Prostate gland (tissue), 2 donors: ENCODE results near the gene C14orf132. TPM values are rescaled to one million over a fixed set of nuclear protein-coding genes. Genes with fewer than 3 reads are reported as not detected.

Experiments
- DNase-seq: peaks from one replicate; pipeline ENCODE4 v3.0.0-alpha.2; 2019; ENCODE audit warnings: low spot score
- H3K27ac ChIP-seq, 2 donors: fragments of 200-600 bp; sonication (generic); 2 replicates each; pipeline ENCODE4 v1.5.1; 2017 to 2019
- H3K27me3 ChIP-seq: fragments of 200-600 bp; sonication (generic); replicated peaks from 2 replicates; pipeline ENCODE4 v1.5.1; 2019; ENCODE audit not compliant: insufficient read depth
- H3K36me3 ChIP-seq, 2 donors: fragments of 200-600 bp; sonication (generic); 1 replicate in 1 of 2; 2 replicates in 1 of 2; pipeline versions ENCODE4 v1.5.1 to v1.8.1; 2017 to 2019
- H3K4me1 ChIP-seq: fragments of 200-600 bp; sonication (generic); replicated peaks from 2 replicates; pipeline ENCODE4 v1.5.1; 2019
- H3K4me3 ChIP-seq, 2 donors: fragments of 200-600 bp; sonication (generic); 2 replicates each; pipeline ENCODE4 v1.5.1; 2017 to 2019
- H3K9me3 ChIP-seq: fragments of 200-600 bp; sonication (generic); 2 replicates; pipeline ENCODE4 v1.5.1; 2017
- CTCF ChIP-seq, 4 experiments: fragments of 200-600 bp in 2 of 4; fragments of 450-650 bp in 2 of 4; sonication (generic) in 2 of 4; IDR thresholded peaks; 1 replicate in 3 of 4; 2 replicates in 1 of 4; pipeline ENCODE4 v1.5.1; 2016 to 2019; ENCODE audit warnings: antibody characterized with exemption in 4 of 4, mild to moderate bottlenecking in 2 of 4, moderate library complexity in 2 of 4
- POLR2A ChIP-seq: fragments of 450-650 bp; IDR thresholded peaks from one replicate; pipeline ENCODE4 v1.6.1; 2016; ENCODE audit warnings: antibody characterized with exemption, mild to moderate bottlenecking
- POLR2AphosphoS5 ChIP-seq: sonication (generic); formaldehyde crosslinking; IDR thresholded peaks from one replicate; pipeline ENCODE4 v1.6.1; 2017; ENCODE audit warnings: antibody characterized with exemption
- WGBS: methylation state at CpG from one replicate; pipeline ENCODE4 v1.1.5; 2018; 5-methylcytosine and 5-hydroxymethylcytosine counted together
- intact Hi-C: fragments of 100-400 bp; cut with DNase I; formaldehyde crosslinking; loops from one replicate; pipeline ENCODE4 v1.14.2; 2022
- total RNA-seq, 2 donors: library from RNA; depleted of rRNA; stranded (reverse); fragments of >200 nt; gene quantifications; one replicate each; pipeline ENCODE4 v1.1.0, GENCODE V29; 2016

C14orf132 gene
- total RNA-seq, 2 donors from 2014 or later: 6.6 to 7.8 TPM

DNA sequence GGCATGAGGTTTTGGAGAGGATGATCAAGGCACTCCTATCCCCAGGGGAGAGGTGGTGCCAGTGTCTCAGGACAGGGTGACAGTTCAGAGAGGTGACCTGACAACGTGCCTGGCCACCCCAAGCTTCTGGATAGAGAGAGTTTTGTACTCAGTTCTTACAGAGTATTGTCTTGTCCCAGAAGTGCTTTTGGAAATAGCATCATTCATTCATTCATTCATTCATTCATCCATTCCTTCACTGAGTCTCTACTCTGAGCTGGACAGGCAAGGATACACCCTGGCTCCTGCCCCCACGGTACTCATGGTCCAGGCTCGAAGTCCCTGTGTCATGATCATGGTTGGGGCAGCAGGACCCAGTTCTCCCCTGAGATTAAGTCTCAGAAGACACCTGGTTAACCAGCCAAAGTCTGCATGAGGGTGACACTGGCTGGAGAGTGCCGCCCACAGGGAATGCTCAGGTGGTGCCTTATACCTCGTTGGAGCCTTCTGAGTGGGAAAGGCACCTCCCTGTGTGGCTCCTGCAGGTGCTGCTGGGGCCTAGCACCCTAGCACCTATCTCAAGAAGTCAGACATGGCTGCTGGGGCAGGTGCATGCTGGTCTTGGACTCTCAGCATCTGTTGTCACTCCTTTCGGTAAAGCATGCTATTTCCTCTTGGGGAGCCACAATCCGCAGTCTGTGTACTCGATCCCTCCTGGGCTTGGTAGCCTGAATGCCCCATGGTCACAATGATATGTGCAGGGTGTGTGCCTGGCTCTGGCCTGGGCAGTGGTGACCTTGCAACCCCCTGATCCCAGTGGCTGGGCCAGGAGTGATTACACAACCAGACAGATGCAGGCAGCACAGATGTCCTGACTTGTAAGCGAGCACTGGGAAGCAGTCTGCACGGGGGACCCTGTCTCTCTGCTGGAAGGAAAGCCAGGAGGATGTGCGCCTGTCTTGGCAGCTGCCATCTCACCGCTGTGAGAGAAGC, 57.8 kb downstream of the C14orf132 start:
- H3K27ac ChIP-seq: no peak overlapping the region
- 86% methylated on average over 12 of the region's 12 CpGs for WGBS
- TF ChIP-seq CTCF (IDR thresholded peaks at IDR 0.05) (no peak), POLR2A (no peak)
- H3K9me3 ChIP-seq: no peaks in the 10 kb centered on the region
- intact Hi-C loops: loop anchor here (5.0 kb wide), 1 partner anchor 65 kb away; no protein-coding TSS in a partner anchor
- no peak overlapping the region for H3K4me3 ChIP-seq
- DNase-seq: no peak
- H3K4me1 ChIP-seq: no peaks in the 10 kb centered on the region
- no peaks in the 10 kb centered on the region for H3K36me3 ChIP-seq
- H3K27me3 ChIP-seq: no peaks in the 10 kb centered on the region

DNA sequence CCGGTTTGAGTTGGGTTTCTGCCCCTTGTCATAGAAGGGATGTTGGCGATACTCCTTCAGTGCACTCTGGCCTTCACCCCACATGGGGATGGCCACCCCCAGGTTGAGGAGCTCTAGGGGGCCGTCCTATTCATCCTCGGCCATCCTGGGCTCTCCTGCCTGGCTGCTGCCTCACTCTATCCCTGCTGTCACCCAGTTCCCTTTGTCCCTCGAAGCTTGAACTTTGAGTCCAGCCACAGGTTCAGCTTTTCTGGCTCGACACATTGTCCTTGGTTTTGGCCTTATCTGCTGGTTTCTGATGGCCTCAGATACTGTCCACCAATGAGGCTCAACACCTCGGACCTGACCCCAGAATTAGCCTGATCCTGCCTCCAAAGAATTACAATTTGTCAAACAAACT, 58.6 kb downstream of the C14orf132 start:
- Histone ChIP-seq H3K9me3 (no peaks in the 10 kb centered on the region), H3K36me3 (no peaks in the 10 kb centered on the region), H3K27me3 (no peaks in the 10 kb centered on the region), H3K4me3 (no peak overlapping the region), H3K4me1 (no peaks in the 10 kb centered on the region), H3K27ac (no peak overlapping the region)
- no peak for DNase-seq
- WGBS: 82% methylated on average over 7 of the region's 7 CpGs
- intact Hi-C loops: loop anchor here (2.0 to 5.0 kb wide), 2 partner anchors 65 to 99 kb away; no protein-coding TSS in a partner anchor
- TF ChIP-seq CTCF (IDR thresholded peaks at IDR 0.05): no peak
- TF ChIP-seq POLR2A: no peak
- TF ChIP-seq POLR2AphosphoS5: no peak

GRCh38 chr14:96098309-96098998, 59.3 kb downstream of the C14orf132 start:
- peak; percentile 52 for DNase-seq
- intact Hi-C loops: loop anchor here (2.0 to 5.0 kb wide), 2 partner anchors 66 to 100 kb away; no protein-coding TSS in a partner anchor

DNA sequence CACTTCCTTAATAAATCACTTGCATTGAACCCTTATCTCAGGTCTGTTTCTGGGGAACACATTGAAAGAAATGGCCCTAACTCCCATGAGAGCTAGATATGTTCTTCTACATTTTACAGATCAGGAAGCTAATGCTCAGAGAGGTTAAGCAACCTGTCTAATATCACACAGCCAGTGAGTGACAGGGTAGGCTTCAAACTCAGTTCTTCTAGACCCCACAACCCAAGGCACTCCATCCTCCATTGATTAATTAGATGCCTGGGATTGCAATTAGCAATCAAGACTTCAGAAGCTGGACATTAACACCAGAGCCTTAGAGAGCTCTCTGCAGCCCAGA, 59.8 kb downstream of the C14orf132 start:
- intact Hi-C loops: loop anchor here (2.0 to 5.0 kb wide), 2 partner anchors 67 to 100 kb away; no protein-coding TSS in a partner anchor
- no peak for TF ChIP-seq POLR2A
- no peak for TF ChIP-seq POLR2AphosphoS5
- TF ChIP-seq CTCF (IDR thresholded peaks at IDR 0.05): no peak
- Histone ChIP-seq H3K27me3 (no peaks in the 10 kb centered on the region), H3K9me3 (no peaks in the 10 kb centered on the region), H3K36me3 (no peaks in the 10 kb centered on the region), H3K4me3 (no peak overlapping the region), H3K4me1 (no peaks in the 10 kb centered on the region), H3K27ac (no peak overlapping the region)
- DNase-seq: no peak

More at GRCh38 chr14:96098309-96098998, 59.3 kb downstream of the C14orf132 start:
- TF ChIP-seq CTCF (IDR thresholded peaks at IDR 0.05): peak; percentile 25 to 73 (median 64)
- no peak for TF ChIP-seq POLR2A
- no peak overlapping the region for H3K4me3 ChIP-seq
- no peaks in the 10 kb centered on the region for H3K36me3 ChIP-seq
- WGBS: 46% methylated on average over 6 of the region's 6 CpGs
- H3K27ac ChIP-seq: no peak overlapping the region
- no peaks in the 10 kb centered on the region for H3K27me3 ChIP-seq
- H3K9me3 ChIP-seq: no peaks in the 10 kb centered on the region
- H3K4me1 ChIP-seq: no peaks in the 10 kb centered on the region
